HEK293 (cell line): ENCODE data around the gene NR3C2.

Experiments used
- CTCF ChIA-PET: fragments of 350-600 bp; formaldehyde crosslinking; extraction: SDS; loops from one replicate; lab custom pipeline; 2021; ENCODE audit warnings: antibody characterized with exemption; lab: Yijun Ruan, JAX
- POLR2A ChIA-PET: fragments of 300-600 bp; formaldehyde crosslinking; extraction: SDS; loops from one replicate; lab custom pipeline; 2020; ENCODE audit warnings: antibody characterized with exemption, inconsistent platforms; lab: Yijun Ruan, JAX
- H3K27ac ChIP-seq: fragments of 200-500 bp; sonication (Bioruptor generic); 2 replicates; pipeline ENCODE4 v1.5.1; 2014; ENCODE audit warnings: low read depth, low read length, control low read depth, inconsistent platforms; ENCODE audit errors: extremely low read depth
- H3K36me3 ChIP-seq, 2 experiments: fragments of 200-500 bp in 1 of 2; sonication (Bioruptor generic) in 1 of 2; 1 replicate in 1 of 2; 2 replicates in 1 of 2; pipeline ENCODE4 v1.5.1; 2014 to 2017; ENCODE audit warnings: inconsistent platforms in 2 of 2, low read length in 2 of 2; ENCODE audit not compliant: control insufficient read depth in 2 of 2, insufficient read depth in 1 of 2
- H3K4me1 ChIP-seq: fragments of 200-500 bp; sonication (Bioruptor generic); 2 replicates; pipeline ENCODE4 v1.5.1; 2014; ENCODE audit warnings: mild to moderate bottlenecking, low read length, inconsistent platforms; ENCODE audit not compliant: control insufficient read depth, insufficient read depth
- H3K4me3 ChIP-seq: 2 replicates; pipeline ENCODE4 v1.5.1; 2011; ENCODE audit warnings: low read depth, mild to moderate bottlenecking, control low read depth, low read length, moderate library complexity
- H3K9me3 ChIP-seq: fragments of 200-500 bp; sonication (Bioruptor generic); 2 replicates; pipeline ENCODE4 v1.5.1; 2014; ENCODE audit warnings: low read depth, low read length, inconsistent platforms; ENCODE audit not compliant: control insufficient read depth, insufficient read depth
- HOXA7 ChIP-seq: sonication (generic); formaldehyde crosslinking; IDR thresholded peaks from 2 replicates; pipeline ENCODE4 v1.8.1; 2022; ENCODE audit warnings: missing genetic modification reagents, borderline replicate concordance
- INSM2 ChIP-seq: fragments of 450-650 bp; formaldehyde crosslinking; IDR thresholded peaks from 2 replicates; pipeline ENCODE4 v1.5.1; 2016; ENCODE audit warnings: missing biosample characterization, missing genetic modification characterization
- KLF17 ChIP-seq: fragments of 450-650 bp; formaldehyde crosslinking; IDR thresholded peaks from 2 replicates; pipeline ENCODE4 v1.5.1; 2016; ENCODE audit warnings: missing biosample characterization, missing genetic modification characterization
- KLF9 ChIP-seq: fragments of 450-650 bp; formaldehyde crosslinking; IDR thresholded peaks from 2 replicates; pipeline ENCODE4 v1.5.1; 2016; ENCODE audit warnings: missing biosample characterization, missing genetic modification characterization, low read depth
- OSR2 ChIP-seq: fragments of 450-650 bp; formaldehyde crosslinking; IDR thresholded peaks from 2 replicates; pipeline ENCODE4 v1.5.1; 2016; ENCODE audit warnings: missing biosample characterization, missing genetic modification characterization
- REST ChIP-seq: fragments of 450-650 bp; formaldehyde crosslinking; IDR thresholded peaks from 2 replicates; pipeline ENCODE4 v1.5.1; 2016; ENCODE audit warnings: missing biosample characterization, missing genetic modification characterization
- SCRT1 ChIP-seq: fragments of 450-650 bp; formaldehyde crosslinking; IDR thresholded peaks from 2 replicates; pipeline ENCODE4 v1.5.1; 2016; ENCODE audit warnings: missing biosample characterization, missing genetic modification characterization, borderline replicate concordance
- TSHZ1 ChIP-seq: fragments of 450-650 bp; formaldehyde crosslinking; IDR thresholded peaks from 2 replicates; pipeline ENCODE4 v1.5.1; 2016; ENCODE audit warnings: missing biosample characterization, missing genetic modification characterization, borderline replicate concordance
- WT1 ChIP-seq: fragments of 450-650 bp; formaldehyde crosslinking; IDR thresholded peaks from 2 replicates; pipeline ENCODE4 v1.5.1; 2016; ENCODE audit warnings: missing biosample characterization, missing genetic modification characterization
- ZBTB11 ChIP-seq: fragments of 450-650 bp; formaldehyde crosslinking; conservative IDR thresholded peaks from 2 replicates; pipeline ENCODE4 v1.5.1; 2016; ENCODE audit warnings: low read depth, missing biosample characterization, missing genetic modification characterization
- ZNF18 ChIP-seq: fragments of 450-650 bp; formaldehyde crosslinking; IDR thresholded peaks from 2 replicates; pipeline ENCODE4 v1.5.1; 2016; ENCODE audit warnings: missing biosample characterization, missing genetic modification characterization
- ZNF239 ChIP-seq: fragments of 450-650 bp; formaldehyde crosslinking; IDR thresholded peaks from 2 replicates; pipeline ENCODE4 v1.5.1; 2016; ENCODE audit warnings: missing biosample characterization, missing genetic modification characterization
- ZNF24 ChIP-seq: fragments of 450-650 bp; formaldehyde crosslinking; IDR thresholded peaks from 2 replicates; pipeline ENCODE4 v1.5.1; 2016; ENCODE audit warnings: missing biosample characterization, missing genetic modification characterization
- ZNF391 ChIP-seq: fragments of 450-650 bp; formaldehyde crosslinking; IDR thresholded peaks from 2 replicates; pipeline ENCODE4 v1.5.1; 2016; ENCODE audit warnings: low read depth, missing biosample characterization, missing genetic modification characterization, borderline replicate concordance
- ZNF404 ChIP-seq: fragments of 450-650 bp; formaldehyde crosslinking; IDR thresholded peaks from 2 replicates; pipeline ENCODE4 v1.5.1; 2017; ENCODE audit warnings: missing biosample characterization, missing genetic modification characterization
- ZNF514 ChIP-seq: fragments of 450-650 bp; formaldehyde crosslinking; IDR thresholded peaks from 2 replicates; pipeline ENCODE4 v1.5.1; 2016; ENCODE audit warnings: missing biosample characterization, missing genetic modification characterization
- ZNF549 ChIP-seq: fragments of 450-650 bp; IDR thresholded peaks from 2 replicates; pipeline ENCODE4 v1.5.1; 2018; ENCODE audit warnings: missing biosample characterization, missing genetic modification characterization, mild to moderate bottlenecking, inconsistent platforms, moderate library complexity
- ZNF621 ChIP-seq: fragments of 450-650 bp; formaldehyde crosslinking; IDR thresholded peaks from 2 replicates; pipeline ENCODE4 v1.5.1; 2017; ENCODE audit warnings: missing biosample characterization, missing genetic modification characterization
- ZNF623 ChIP-seq: fragments of 450-650 bp; formaldehyde crosslinking; IDR thresholded peaks from 2 replicates; pipeline ENCODE4 v1.5.1; 2016; ENCODE audit warnings: missing biosample characterization, missing genetic modification characterization
- ZNF692 ChIP-seq: fragments of 450-650 bp; formaldehyde crosslinking; IDR thresholded peaks from 2 replicates; pipeline ENCODE4 v1.5.1; 2016; ENCODE audit warnings: missing biosample characterization, missing genetic modification characterization

NR3C2 gene

GRCh38 chr4:148346657-148347056 lies 95.6 kb downstream of the NR3C2 start:
- Histone ChIP-seq H3K36me3 (no peaks in the 10 kb centered on the region), H3K27ac (no peak overlapping the region), H3K9me3 (no peaks in the 10 kb centered on the region), H3K4me3 (no peak overlapping the region), H3K4me1 (peaks cover 7% of the 10 kb centered on the region)
- TF ChIP-seq ZNF391 (tag by site-specific recombination) (no peak), ZNF692 (tag by site-specific recombination) (no peak), ZNF239 (tag by site-specific recombination) (no peak), INSM2 (tag by site-specific recombination) (no peak), WT1 (no peak), ZNF24 (tag by site-specific recombination) (no peak), KLF9 (no peak), ZNF549 (no peak), ZNF623 (tag by site-specific recombination) (no peak), ZNF621 (tag by site-specific recombination) (no peak), ZNF514 (no peak), SCRT1 (tag by site-specific recombination) (no peak), OSR2 (tag by site-specific recombination) (no peak), TSHZ1 (no peak), ZNF404 (tag by site-specific recombination) (no peak)
- ChIA-PET POLR2A (no interaction called here), CTCF (no interaction called here)

GRCh38 chr4:148345509-148345908 lies 96.7 kb downstream of the NR3C2 start:
- POLR2A ChIA-PET: no interaction called here
- H3K9me3 ChIP-seq: no peaks in the 10 kb centered on the region
- TF ChIP-seq KLF17 (tag by site-specific recombination) (no peak), ZBTB11 (tag by site-specific recombination) (no peak), ZNF18 (tag by site-specific recombination) (no peak), HOXA7 (CRISPR knock-in tag) (no peak), REST (no peak)

More at GRCh38 chr4:148345509-148345908, 96.7 kb downstream of the NR3C2 start:
- CTCF ChIA-PET: no interaction called here
- no peak overlapping the region for H3K27ac ChIP-seq
- peaks cover 7% of the 10 kb centered on the region for H3K4me1 ChIP-seq
- H3K4me3 ChIP-seq: no peak overlapping the region
- H3K36me3 ChIP-seq: no peaks in the 10 kb centered on the region
